ENCODE measurements around the gene AOX1.

DNA sequence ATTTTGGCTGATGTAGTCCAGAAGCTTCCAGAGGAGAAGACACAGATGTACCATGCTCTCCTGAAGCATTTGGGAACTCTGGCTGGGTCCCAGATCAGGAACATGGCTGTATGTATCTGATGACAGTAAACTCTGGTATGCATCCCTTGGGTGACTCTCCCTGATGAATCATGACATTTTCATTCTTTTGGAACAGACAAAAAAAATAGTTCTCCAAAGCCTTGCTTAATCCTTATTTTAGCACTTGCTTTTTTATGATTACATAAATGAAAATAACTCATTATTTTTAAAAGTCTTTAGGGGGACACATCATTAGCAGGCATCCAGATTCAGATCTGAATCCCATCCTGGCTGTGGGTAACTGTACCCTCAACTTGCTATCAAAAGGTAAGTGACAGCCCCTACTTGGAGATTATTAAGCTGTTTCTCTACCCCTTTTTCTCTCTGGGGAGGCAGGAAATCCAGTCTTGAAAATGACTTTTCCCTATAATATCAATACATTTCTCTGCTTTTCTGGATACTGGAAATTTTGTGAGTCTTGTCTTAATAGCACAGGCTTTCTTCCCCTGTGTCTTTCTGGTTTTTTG lies 23.3 kb downstream of the AOX1 start:
- TF ChIP-seq GATA3 (IDR thresholded peaks at IDR 0.05; ENCODE audit: low read depth, low read length): no peak
- no peak for TF ChIP-seq GATA2 (IDR thresholded peaks at IDR 0.05; ENCODE audit: low read depth, low read length)
